D721Med (cell line): ENCODE results near the gene TRERF1.
A peak's percentile ranks its signal among the peaks of the same experiment; 100 is the strongest.

Source experiments
- DNase-seq: peaks from one replicate; pipeline ENCODE4 v3.0.0; 2011; ENCODE audit warnings: low spot score; ENCODE audit not compliant: insufficient read length
- FAIRE-seq: peaks from 2 replicates; lab custom pipeline; 2011; peaks lifted over from hg19 to GRCh38; lab: Jason Lieb, UNC
- CTCF ChIP-seq: IDR thresholded peaks from 2 replicates; pipeline ENCODE4 v1.5.1; 2012; ENCODE audit warnings: mild to moderate bottlenecking, control low read depth; ENCODE audit not compliant: insufficient read depth; ENCODE audit errors: missing control alignments

The TRERF1 gene

GRCh38 chr6:42179945-42180313, 271.8 kb downstream of the TRERF1 start:
- TF ChIP-seq CTCF: no peak
- no peak for FAIRE-seq
- no peak for DNase-seq

- no peak for TF ChIP-seq CTCF
- DNase-seq (no peak), FAIRE-seq (no peak)
These were observed 272.3 kb downstream of the TRERF1 start for GRCh38 chr6:42179261-42179944.

- DNase-seq: no peak
- no peak for FAIRE-seq
- TF ChIP-seq CTCF: no peak
These were observed 274.0 kb downstream of the TRERF1 start for GRCh38 chr6:42177514-42178364.

GRCh38 chr6:42176981-42177380, 274.7 kb downstream of the TRERF1 start:
- FAIRE-seq (no peak), DNase-seq (no peak)
- TF ChIP-seq CTCF: no peak

- FAIRE-seq (no peak), DNase-seq (no peak)
- peak; percentile 29 for TF ChIP-seq CTCF
These were observed 275.9 kb downstream of the TRERF1 start for GRCh38 chr6:42175860-42176259.
